Measurements from ENCODE around the gene SHCBP1.

The SHCBP1 gene

DNA sequence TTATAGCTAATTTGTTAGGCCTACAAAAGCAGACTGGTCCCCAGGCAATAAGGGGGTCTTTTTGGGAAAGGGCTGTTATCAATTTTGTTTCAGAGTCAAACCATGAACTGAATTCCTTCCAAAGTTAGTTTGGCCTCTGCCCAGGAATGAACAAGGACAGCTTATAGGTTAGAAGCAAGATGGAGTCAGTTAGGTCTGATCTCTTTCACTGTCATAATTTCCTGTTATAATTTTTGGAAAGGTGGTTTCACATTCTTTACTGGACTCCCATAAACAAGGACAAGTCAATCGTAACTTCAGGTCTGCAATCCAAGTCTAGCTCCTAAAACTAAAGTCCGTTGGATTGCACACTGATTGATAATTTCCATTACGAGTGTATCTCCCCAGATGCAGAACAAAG is 30.1 kb upstream of the SHCBP1 start:
- no peak for TF ChIP-seq EZH2phosphoT487 (IDR thresholded peaks at IDR 0.05; ENCODE audit: low read depth)
- TF ChIP-seq, protein P1, sequence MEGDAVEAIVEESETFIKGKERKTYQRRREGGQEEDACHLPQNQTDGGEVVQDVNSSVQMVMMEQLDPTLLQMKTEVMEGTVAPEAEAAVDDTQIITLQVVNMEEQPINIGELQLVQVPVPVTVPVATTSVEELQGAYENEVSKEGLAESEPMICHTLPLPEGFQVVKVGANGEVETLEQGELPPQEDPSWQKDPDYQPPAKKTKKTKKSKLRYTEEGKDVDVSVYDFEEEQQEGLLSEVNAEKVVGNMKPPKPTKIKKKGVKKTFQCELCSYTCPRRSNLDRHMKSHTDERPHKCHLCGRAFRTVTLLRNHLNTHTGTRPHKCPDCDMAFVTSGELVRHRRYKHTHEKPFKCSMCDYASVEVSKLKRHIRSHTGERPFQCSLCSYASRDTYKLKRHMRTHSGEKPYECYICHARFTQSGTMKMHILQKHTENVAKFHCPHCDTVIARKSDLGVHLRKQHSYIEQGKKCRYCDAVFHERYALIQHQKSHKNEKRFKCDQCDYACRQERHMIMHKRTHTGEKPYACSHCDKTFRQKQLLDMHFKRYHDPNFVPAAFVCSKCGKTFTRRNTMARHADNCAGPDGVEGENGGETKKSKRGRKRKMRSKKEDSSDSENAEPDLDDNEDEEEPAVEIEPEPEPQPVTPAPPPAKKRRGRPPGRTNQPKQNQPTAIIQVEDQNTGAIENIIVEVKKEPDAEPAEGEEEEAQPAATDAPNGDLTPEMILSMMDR (IDR thresholded peaks at IDR 0.05; ENCODE audit: low read depth, low read length): no peak
- no peaks in the 10 kb centered on the region for H3K4me1 ChIP-seq (ENCODE audit: low read length)
- H2AFZ ChIP-seq (ENCODE audit: low read depth, low read length): no peak overlapping the region
- H3K27ac ChIP-seq (ENCODE audit: low read length): no peak overlapping the region
- no peaks in the 10 kb centered on the region for H3K9me3 ChIP-seq (ENCODE audit: insufficient read depth, low read length)
- H3K79me2 ChIP-seq (ENCODE audit: low read length): no peaks in the 10 kb centered on the region
- H4K20me1 ChIP-seq (ENCODE audit: insufficient read depth, low read length): no peaks in the 10 kb centered on the region
- no peak overlapping the region for H3K4me2 ChIP-seq (ENCODE audit: low read length)
- no peaks in the 10 kb centered on the region for H3K27me3 ChIP-seq (ENCODE audit: low read depth, low read length)
- H3K36me3 ChIP-seq (replicated peaks; ENCODE audit: low read depth, low read length): peaks cover 5% of the 10 kb centered on the region
- H3K4me3 ChIP-seq (ENCODE audit: low read length): no peak overlapping the region
- no peak overlapping the region for H3K9ac ChIP-seq (ENCODE audit: low read length)

DNA sequence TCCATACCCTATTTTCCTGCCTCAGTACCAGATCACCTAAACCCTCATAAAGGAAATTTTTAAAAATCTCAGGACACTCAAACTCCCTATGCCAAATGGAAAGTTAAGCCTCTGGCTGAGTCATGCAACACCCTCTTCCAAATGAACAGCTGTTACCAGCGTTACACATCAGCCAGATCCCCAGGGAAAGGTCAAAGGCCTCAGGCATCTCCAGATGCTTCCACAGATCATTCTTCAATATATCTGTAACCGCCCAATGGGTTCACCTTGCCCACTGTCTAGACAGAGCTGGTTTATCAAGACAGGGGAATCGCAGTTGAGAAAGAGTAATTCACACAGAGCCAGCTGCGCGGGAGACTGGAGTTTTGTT is 29.1 kb upstream of the SHCBP1 start:
- Histone ChIP-seq H4K20me1 (ENCODE audit: insufficient read depth, low read length) (no peaks in the 10 kb centered on the region), H3K4me3 (ENCODE audit: low read length) (no peak overlapping the region), H3K36me3 (replicated peaks; ENCODE audit: low read depth, low read length) (no peaks in the 10 kb centered on the region), H3K79me2 (ENCODE audit: low read length) (no peaks in the 10 kb centered on the region), H3K27ac (ENCODE audit: low read length) (no peak overlapping the region), H3K9me3 (ENCODE audit: insufficient read depth, low read length) (no peaks in the 10 kb centered on the region), H3K4me2 (ENCODE audit: low read length) (no peak overlapping the region), H2AFZ (ENCODE audit: low read depth, low read length) (no peak overlapping the region), H3K4me1 (ENCODE audit: low read length) (no peaks in the 10 kb centered on the region), H3K9ac (ENCODE audit: low read length) (no peak overlapping the region), H3K27me3 (ENCODE audit: low read depth, low read length) (no peaks in the 10 kb centered on the region)
- TF ChIP-seq, protein P1 (IDR thresholded peaks at IDR 0.05; ENCODE audit: low read depth, low read length): no peak
- TF ChIP-seq EZH2phosphoT487 (IDR thresholded peaks at IDR 0.05; ENCODE audit: low read depth): no peak

DNA sequence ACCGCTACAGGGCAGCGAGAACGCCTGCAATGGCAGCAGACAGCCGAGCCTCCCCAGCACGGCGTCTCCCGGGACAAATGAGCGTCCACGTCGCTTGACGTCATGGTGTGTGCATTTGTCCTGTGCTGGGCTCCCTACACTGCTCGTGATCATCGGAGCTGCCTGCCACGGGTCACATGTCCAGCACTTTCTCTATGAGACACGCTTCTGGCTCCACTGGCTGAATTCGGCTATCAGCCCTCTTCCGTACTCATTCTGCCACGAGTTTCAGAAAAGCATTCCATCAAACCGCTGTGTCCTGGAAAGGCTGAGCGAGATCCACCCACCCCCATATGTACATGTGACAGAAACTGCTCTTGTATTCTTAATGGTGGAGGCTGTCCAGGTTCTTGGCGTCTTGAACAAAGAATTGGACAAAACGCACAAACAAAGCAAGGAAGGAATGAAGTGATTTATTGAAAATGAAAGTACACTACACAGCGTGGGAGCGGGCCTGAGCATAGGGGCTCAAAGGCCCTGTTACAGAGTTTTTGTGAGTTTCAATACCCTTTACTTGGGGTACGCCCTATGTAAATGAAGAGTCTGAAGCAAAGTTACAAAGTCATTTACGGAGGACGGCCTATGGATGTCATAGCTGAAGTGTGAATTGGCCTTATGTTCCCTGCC is 28.5 kb upstream of the SHCBP1 start:
- Histone ChIP-seq H3K27me3 (ENCODE audit: low read depth, low read length) (no peaks in the 10 kb centered on the region), H3K4me3 (ENCODE audit: low read length) (no peak overlapping the region), H3K36me3 (replicated peaks; ENCODE audit: low read depth, low read length) (no peaks in the 10 kb centered on the region), H3K4me2 (ENCODE audit: low read length) (no peak overlapping the region), H3K9me3 (ENCODE audit: insufficient read depth, low read length) (no peaks in the 10 kb centered on the region), H3K27ac (ENCODE audit: low read length) (no peak overlapping the region), H3K79me2 (ENCODE audit: low read length) (no peaks in the 10 kb centered on the region), H3K9ac (ENCODE audit: low read length) (no peak overlapping the region), H4K20me1 (ENCODE audit: insufficient read depth, low read length) (no peaks in the 10 kb centered on the region), H2AFZ (ENCODE audit: low read depth, low read length) (no peak overlapping the region), H3K4me1 (ENCODE audit: low read length) (no peaks in the 10 kb centered on the region)
- TF ChIP-seq EZH2phosphoT487 (IDR thresholded peaks at IDR 0.05; ENCODE audit: low read depth): no peak
- TF ChIP-seq, protein P1 (IDR thresholded peaks at IDR 0.05; ENCODE audit: low read depth, low read length): no peak

DNA sequence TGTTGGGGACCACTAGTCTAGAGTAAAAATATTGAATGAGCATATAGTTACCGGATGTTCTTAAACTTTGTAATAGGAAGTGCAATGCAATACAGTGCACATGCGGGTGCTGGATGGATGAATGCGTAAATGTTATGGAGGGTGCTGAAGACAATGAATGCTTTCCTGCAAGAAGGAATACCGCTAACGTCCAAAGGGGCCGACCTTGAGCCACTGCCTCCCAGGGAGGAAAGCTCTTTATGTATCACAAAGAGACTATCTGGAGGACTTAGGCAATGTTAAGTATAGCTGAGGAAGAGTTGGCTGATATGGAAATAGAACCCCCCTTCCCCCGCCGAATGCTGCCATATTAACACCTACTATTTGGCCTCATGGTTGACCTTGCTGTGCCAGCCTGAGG is 27.5 kb upstream of the SHCBP1 start:
- no peak overlapping the region for H2AFZ ChIP-seq (ENCODE audit: low read depth, low read length)
- H3K9me3 ChIP-seq (ENCODE audit: insufficient read depth, low read length): no peaks in the 10 kb centered on the region
- H3K27ac ChIP-seq (ENCODE audit: low read length): no peak overlapping the region
- no peaks in the 10 kb centered on the region for H3K36me3 ChIP-seq (replicated peaks; ENCODE audit: low read depth, low read length)
- H4K20me1 ChIP-seq (ENCODE audit: insufficient read depth, low read length): no peaks in the 10 kb centered on the region
- no peaks in the 10 kb centered on the region for H3K27me3 ChIP-seq (ENCODE audit: low read depth, low read length)
- H3K79me2 ChIP-seq (ENCODE audit: low read length): no peaks in the 10 kb centered on the region
- no peak overlapping the region for H3K4me3 ChIP-seq (ENCODE audit: low read length)
- no peaks in the 10 kb centered on the region for H3K4me1 ChIP-seq (ENCODE audit: low read length)
- no peak overlapping the region for H3K4me2 ChIP-seq (ENCODE audit: low read length)
- no peak overlapping the region for H3K9ac ChIP-seq (ENCODE audit: low read length)
- TF ChIP-seq, protein P1 (IDR thresholded peaks at IDR 0.05; ENCODE audit: low read depth, low read length): no peak
- TF ChIP-seq EZH2phosphoT487 (IDR thresholded peaks at IDR 0.05; ENCODE audit: low read depth): no peak
